Neural progenitor cell (in vitro differentiated cells): ENCODE measurements around the gene CKS2. TPM values are rescaled to one million over a fixed set of nuclear protein-coding genes. Genes with fewer than 3 reads are reported as not detected.

Experiments used
- DNase-seq: peaks from one replicate; pipeline ENCODE4 v3.0.0-alpha.2; 2016; ENCODE audit warnings: low spot score
- H2AFZ ChIP-seq: fragments of 200-600 bp; sonication (generic); replicated peaks from 2 replicates; pipeline ENCODE4 v1.6.1; 2016; ENCODE audit warnings: antibody characterized with exemption
- H3F3A ChIP-seq: fragments of 200-600 bp; sonication (generic); 2 replicates; pipeline ENCODE4 v1.6.1; 2016; ENCODE audit warnings: antibody characterized with exemption, low read depth
- H3K27ac ChIP-seq: fragments of 200-600 bp; sonication (generic); 2 replicates; pipeline ENCODE4 v1.5.1; 2016; ENCODE audit warnings: mild to moderate bottlenecking
- H3K27me3 ChIP-seq: fragments of 200-600 bp; sonication (generic); 2 replicates; pipeline ENCODE4 v1.6.1; 2016; ENCODE audit warnings: mild to moderate bottlenecking, moderate library complexity
- H3K36me3 ChIP-seq: fragments of 200-600 bp; sonication (generic); 2 replicates; pipeline ENCODE4 v1.5.1; 2016
- H3K4me1 ChIP-seq: fragments of 200-600 bp; sonication (generic); 2 replicates; pipeline ENCODE4 v1.6.1; 2016; ENCODE audit warnings: mixed run types
- H3K4me2 ChIP-seq: fragments of 200-600 bp; sonication (generic); 2 replicates; pipeline ENCODE4 v1.6.1; 2016
- H3K4me3 ChIP-seq: fragments of 200-600 bp; sonication (generic); 2 replicates; pipeline ENCODE4 v1.5.1; 2016
- H3K79me2 ChIP-seq: fragments of 200-600 bp; sonication (generic); 2 replicates; pipeline ENCODE4 v1.6.1; 2016; ENCODE audit warnings: low read depth
- H3K9ac ChIP-seq: fragments of 200-600 bp; sonication (generic); 2 replicates; pipeline ENCODE4 v1.6.1; 2016
- H3K9me3 ChIP-seq: fragments of 200-600 bp; sonication (generic); 2 replicates; pipeline ENCODE4 v1.5.1; 2016; ENCODE audit warnings: low read depth
- H4K20me1 ChIP-seq: fragments of 200-600 bp; sonication (generic); 2 replicates; pipeline ENCODE4 v1.6.1; 2016; ENCODE audit warnings: low read depth
- H3K27ac Mint-ChIP-seq: 3 replicates; pipeline ENCODE4 v1.8.0; 2021; ENCODE audit warnings: mixed read lengths
- H3K27me3 Mint-ChIP-seq: 2 replicates; pipeline ENCODE4 v1.8.0; 2022; ENCODE audit warnings: low read depth, mild to moderate bottlenecking, inconsistent platforms, moderate library complexity, mixed read lengths; ENCODE audit not compliant: insufficient read depth
- H3K36me3 Mint-ChIP-seq: 3 replicates; pipeline ENCODE4 v1.8.0; 2021; ENCODE audit warnings: mixed read lengths
- H3K4me1 Mint-ChIP-seq: 3 replicates; pipeline ENCODE4 v1.8.0; 2021; ENCODE audit warnings: mixed read lengths
- H3K4me3 Mint-ChIP-seq: 3 replicates; pipeline ENCODE4 v1.8.0; 2021; ENCODE audit warnings: mild to moderate bottlenecking, moderate library complexity, mixed read lengths
- H3K9me3 Mint-ChIP-seq: 3 replicates; pipeline ENCODE4 v1.8.0; 2020; ENCODE audit warnings: mixed read lengths
- EZH2 ChIP-seq: fragments of 200-600 bp; sonication (generic); IDR thresholded peaks from 2 replicates; pipeline ENCODE4 v1.6.1; 2017; ENCODE audit warnings: antibody characterized with exemption, mild to moderate bottlenecking, moderate library complexity
- EZH2phosphoT487 ChIP-seq: fragments of 200-600 bp; sonication (generic); IDR thresholded peaks from 2 replicates; pipeline ENCODE4 v1.6.1; 2017; ENCODE audit warnings: antibody characterized with exemption
- total RNA-seq: library from RNA; depleted of rRNA; stranded (reverse); fragments of >200 nt; gene quantifications from 2 replicates; pipeline ENCODE4 v1.2.3, GENCODE V29; 2015; ENCODE audit warnings: low replicate concordance
- TF ChIP-seq, protein P1 (sequence below): fragments of 200-600 bp; sonication (generic); IDR thresholded peaks from 2 replicates; pipeline ENCODE4 v1.5.1; 2017; ENCODE audit warnings: antibody characterized with exemption, mild to moderate bottlenecking

CKS2 gene
- total RNA-seq, 1 donor from 2014 or later, result 741 TPM

DNA sequence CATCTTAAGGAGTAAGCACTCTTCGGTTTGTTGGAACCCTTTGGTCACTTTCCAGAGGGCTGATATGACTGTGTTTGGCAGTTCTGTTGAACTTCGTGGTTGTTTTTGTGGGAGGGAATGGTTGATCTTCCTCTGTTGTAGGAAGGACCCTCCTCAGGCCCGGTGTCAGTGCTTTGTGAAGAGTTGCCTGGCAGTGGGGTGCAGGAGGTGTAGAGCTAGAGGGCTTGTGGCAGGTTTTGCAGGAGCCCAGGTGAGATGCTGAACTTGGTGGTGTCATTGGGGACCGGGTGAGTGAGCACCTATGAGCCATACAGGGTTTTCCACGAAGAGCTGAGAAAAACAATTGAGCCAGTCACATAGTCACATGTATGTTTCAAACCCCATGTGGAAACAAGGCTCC, 34.5 kb downstream of the CKS2 start:
- Histone ChIP-seq H3F3A (no peaks in the 10 kb centered on the region), H3K4me2 (no peak overlapping the region), H4K20me1 (peaks cover 9% of the 10 kb centered on the region), H3K9me3 (no peaks in the 10 kb centered on the region), H3K9ac (no peak overlapping the region), H3K36me3 (peaks cover 15% of the 10 kb centered on the region), H2AFZ (no peak overlapping the region), H3K27ac (no peak overlapping the region), H3K4me1 (no peaks in the 10 kb centered on the region), H3K4me3 (no peak overlapping the region), H3K27me3 (no peaks in the 10 kb centered on the region), H3K79me2 (peaks cover 7% of the 10 kb centered on the region)
- Mint-ChIP-seq H3K4me3 (no peak overlapping the region), H3K4me1 (no peaks in the 10 kb centered on the region), H3K27me3 (peaks cover 6% of the 10 kb centered on the region), H3K36me3 (peaks cover 84% of the 10 kb centered on the region), H3K9me3 (no peaks in the 10 kb centered on the region), H3K27ac (no peak overlapping the region)
- TF ChIP-seq, protein P1, sequence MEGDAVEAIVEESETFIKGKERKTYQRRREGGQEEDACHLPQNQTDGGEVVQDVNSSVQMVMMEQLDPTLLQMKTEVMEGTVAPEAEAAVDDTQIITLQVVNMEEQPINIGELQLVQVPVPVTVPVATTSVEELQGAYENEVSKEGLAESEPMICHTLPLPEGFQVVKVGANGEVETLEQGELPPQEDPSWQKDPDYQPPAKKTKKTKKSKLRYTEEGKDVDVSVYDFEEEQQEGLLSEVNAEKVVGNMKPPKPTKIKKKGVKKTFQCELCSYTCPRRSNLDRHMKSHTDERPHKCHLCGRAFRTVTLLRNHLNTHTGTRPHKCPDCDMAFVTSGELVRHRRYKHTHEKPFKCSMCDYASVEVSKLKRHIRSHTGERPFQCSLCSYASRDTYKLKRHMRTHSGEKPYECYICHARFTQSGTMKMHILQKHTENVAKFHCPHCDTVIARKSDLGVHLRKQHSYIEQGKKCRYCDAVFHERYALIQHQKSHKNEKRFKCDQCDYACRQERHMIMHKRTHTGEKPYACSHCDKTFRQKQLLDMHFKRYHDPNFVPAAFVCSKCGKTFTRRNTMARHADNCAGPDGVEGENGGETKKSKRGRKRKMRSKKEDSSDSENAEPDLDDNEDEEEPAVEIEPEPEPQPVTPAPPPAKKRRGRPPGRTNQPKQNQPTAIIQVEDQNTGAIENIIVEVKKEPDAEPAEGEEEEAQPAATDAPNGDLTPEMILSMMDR, result no peak
- no peak for TF ChIP-seq EZH2
- no peak for TF ChIP-seq EZH2phosphoT487
- no peak for DNase-seq

DNA sequence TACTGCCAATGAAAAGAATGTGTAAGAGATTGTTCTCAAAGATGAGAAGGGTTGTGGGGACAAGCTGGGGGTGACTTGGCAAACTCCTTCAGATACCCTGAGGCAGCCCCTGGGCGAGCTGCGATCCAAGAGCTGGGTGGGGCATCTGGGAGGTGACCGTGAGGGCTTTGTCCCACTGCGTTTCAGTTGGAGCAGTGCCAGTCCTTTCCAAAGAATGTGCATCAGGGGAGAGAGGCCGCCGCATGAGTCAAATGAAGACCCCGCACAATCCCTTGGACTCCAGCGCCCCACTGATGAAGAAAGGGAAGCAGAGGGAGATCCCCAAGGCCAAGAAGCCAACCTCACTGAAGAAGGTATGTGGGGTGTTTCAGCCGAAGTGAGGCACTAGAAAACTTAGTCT, 35.7 kb downstream of the CKS2 start:
- no peak overlapping the region for H3K4me2 ChIP-seq
- no peaks in the 10 kb centered on the region for H3K27me3 ChIP-seq
- no peaks in the 10 kb centered on the region for H3K4me1 ChIP-seq
- Mint-ChIP-seq H3K9me3 (no peaks in the 10 kb centered on the region), H3K36me3 (peaks cover 84% of the 10 kb centered on the region), H3K27me3 (peaks cover 6% of the 10 kb centered on the region), H3K4me3 (no peak overlapping the region), H3K4me1 (no peaks in the 10 kb centered on the region), H3K27ac (no peak overlapping the region)
- DNase-seq, result no peak
- no peak for TF ChIP-seq EZH2
- TF ChIP-seq, protein P1, result no peak
- TF ChIP-seq EZH2phosphoT487, result no peak
- H3K9ac ChIP-seq, result no peak overlapping the region
- H3K27ac ChIP-seq, result no peak overlapping the region
- H3K36me3 ChIP-seq, result peaks cover 4% of the 10 kb centered on the region
- H3K79me2 ChIP-seq, result peaks cover 7% of the 10 kb centered on the region
- no peak overlapping the region for H3K4me3 ChIP-seq
- no peak overlapping the region for H2AFZ ChIP-seq
- H4K20me1 ChIP-seq, result peaks cover 9% of the 10 kb centered on the region
- no peaks in the 10 kb centered on the region for H3K9me3 ChIP-seq
- H3F3A ChIP-seq, result no peaks in the 10 kb centered on the region

DNA sequence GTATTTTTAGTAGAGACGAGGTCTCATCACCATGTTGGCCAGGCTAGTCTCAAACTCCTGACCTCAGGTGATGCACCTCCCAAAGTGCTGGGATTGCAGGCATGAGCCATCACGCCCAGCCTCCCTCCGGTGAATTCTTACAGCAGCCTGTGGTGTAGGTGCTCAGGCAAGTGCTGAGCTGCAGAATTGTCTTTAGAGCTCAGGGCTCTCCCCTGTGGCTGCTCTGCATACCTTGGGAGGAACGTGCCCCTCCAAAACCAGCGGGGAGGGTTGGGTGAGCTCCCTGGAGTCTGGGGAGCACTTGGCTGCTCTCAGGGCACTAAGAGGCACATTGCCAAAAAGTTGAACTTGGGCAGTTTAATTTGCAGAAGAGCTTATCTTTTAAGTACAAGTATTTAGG, 36.7 kb downstream of the CKS2 start:
- H2AFZ ChIP-seq, result no peak overlapping the region
- H3K4me1 ChIP-seq, result no peaks in the 10 kb centered on the region
- Mint-ChIP-seq H3K27ac (no peak overlapping the region), H3K27me3 (peaks cover 4% of the 10 kb centered on the region), H3K9me3 (no peaks in the 10 kb centered on the region), H3K36me3 (peaks cover 78% of the 10 kb centered on the region), H3K4me3 (no peak overlapping the region), H3K4me1 (no peaks in the 10 kb centered on the region)
- H4K20me1 ChIP-seq, result peaks cover 9% of the 10 kb centered on the region
- no peak overlapping the region for H3K4me3 ChIP-seq
- no peaks in the 10 kb centered on the region for H3K27me3 ChIP-seq
- no peaks in the 10 kb centered on the region for H3K9me3 ChIP-seq
- no peak for DNase-seq
- H3K9ac ChIP-seq, result no peak overlapping the region
- no peak overlapping the region for H3K4me2 ChIP-seq
- H3K36me3 ChIP-seq, result peaks cover 3% of the 10 kb centered on the region
- peaks cover 7% of the 10 kb centered on the region for H3K79me2 ChIP-seq
- H3K27ac ChIP-seq, result no peak overlapping the region
- TF ChIP-seq EZH2phosphoT487 (no peak), EZH2 (no peak)
- TF ChIP-seq, protein P1, result no peak
- no peaks in the 10 kb centered on the region for H3F3A ChIP-seq
